HEK293 (cell line): ENCODE results near the gene TLL2.

Experiments used
- CTCF ChIA-PET: fragments of 350-600 bp; formaldehyde crosslinking; extraction: SDS; loops from one replicate; lab custom pipeline; 2021; ENCODE audit warnings: antibody characterized with exemption; lab: Yijun Ruan, JAX
- POLR2A ChIA-PET: fragments of 300-600 bp; formaldehyde crosslinking; extraction: SDS; loops from one replicate; lab custom pipeline; 2020; ENCODE audit warnings: antibody characterized with exemption, inconsistent platforms; lab: Yijun Ruan, JAX
- H3K27ac ChIP-seq: fragments of 200-500 bp; sonication (Bioruptor generic); 2 replicates; pipeline ENCODE4 v1.5.1; 2014; ENCODE audit warnings: low read depth, low read length, control low read depth, inconsistent platforms; ENCODE audit errors: extremely low read depth
- H3K36me3 ChIP-seq, 2 experiments: fragments of 200-500 bp in 1 of 2; sonication (Bioruptor generic) in 1 of 2; 1 replicate in 1 of 2; 2 replicates in 1 of 2; pipeline ENCODE4 v1.5.1; 2014 to 2017; ENCODE audit warnings: inconsistent platforms in 2 of 2, low read length in 2 of 2; ENCODE audit not compliant: control insufficient read depth in 2 of 2, insufficient read depth in 1 of 2
- H3K4me1 ChIP-seq: fragments of 200-500 bp; sonication (Bioruptor generic); 2 replicates; pipeline ENCODE4 v1.5.1; 2014; ENCODE audit warnings: mild to moderate bottlenecking, low read length, inconsistent platforms; ENCODE audit not compliant: control insufficient read depth, insufficient read depth
- H3K4me3 ChIP-seq: 2 replicates; pipeline ENCODE4 v1.5.1; 2011; ENCODE audit warnings: low read depth, mild to moderate bottlenecking, control low read depth, low read length, moderate library complexity
- H3K9me3 ChIP-seq: fragments of 200-500 bp; sonication (Bioruptor generic); 2 replicates; pipeline ENCODE4 v1.5.1; 2014; ENCODE audit warnings: low read depth, low read length, inconsistent platforms; ENCODE audit not compliant: control insufficient read depth, insufficient read depth
- AEBP2 ChIP-seq: fragments of 450-650 bp; formaldehyde crosslinking; IDR thresholded peaks from 2 replicates; pipeline ENCODE4 v1.5.1; 2016; ENCODE audit warnings: missing biosample characterization, missing genetic modification characterization, borderline replicate concordance
- EGR2 ChIP-seq: fragments of 450-650 bp; formaldehyde crosslinking; IDR thresholded peaks from 2 replicates; pipeline ENCODE4 v1.5.1; 2016; ENCODE audit warnings: low read depth, missing biosample characterization, missing genetic modification characterization
- GFI1B ChIP-seq: fragments of 450-650 bp; formaldehyde crosslinking; IDR thresholded peaks from 2 replicates; pipeline ENCODE4 v1.5.1; 2016; ENCODE audit warnings: missing biosample characterization, missing genetic modification characterization
- GLI2 ChIP-seq: fragments of 450-650 bp; formaldehyde crosslinking; IDR thresholded peaks from 2 replicates; pipeline ENCODE4; 2017; ENCODE audit warnings: missing biosample characterization, missing genetic modification characterization, low read depth, borderline replicate concordance
- PRDM2 ChIP-seq: fragments of 450-650 bp; formaldehyde crosslinking; IDR thresholded peaks from 2 replicates; pipeline ENCODE4 v1.5.1; 2016; ENCODE audit warnings: missing biosample characterization, missing genetic modification characterization, borderline replicate concordance
- ZBTB20 ChIP-seq: fragments of 450-650 bp; formaldehyde crosslinking; IDR thresholded peaks from 2 replicates; pipeline ENCODE4 v1.5.1; 2016; ENCODE audit warnings: missing biosample characterization, missing genetic modification characterization
- ZBTB44 ChIP-seq: fragments of 450-650 bp; IDR thresholded peaks from 2 replicates; pipeline ENCODE4 v1.5.1; 2018; ENCODE audit warnings: missing biosample characterization, mild to moderate bottlenecking, missing genetic modification characterization
- ZBTB48 ChIP-seq: fragments of 450-650 bp; formaldehyde crosslinking; IDR thresholded peaks from 2 replicates; pipeline ENCODE4 v1.5.1; 2016; ENCODE audit warnings: missing biosample characterization, missing genetic modification characterization
- ZNF133 ChIP-seq: fragments of 450-650 bp; formaldehyde crosslinking; IDR thresholded peaks from 2 replicates; pipeline ENCODE4 v1.5.1; 2016; ENCODE audit warnings: missing biosample characterization, missing genetic modification characterization
- ZNF146 ChIP-seq: fragments of 450-650 bp; formaldehyde crosslinking; IDR thresholded peaks from 2 replicates; pipeline ENCODE4 v1.5.1; 2016; ENCODE audit warnings: missing biosample characterization, missing genetic modification characterization
- ZNF23 ChIP-seq: fragments of 450-650 bp; formaldehyde crosslinking; IDR thresholded peaks from 2 replicates; pipeline ENCODE4 v1.5.1; 2016; ENCODE audit warnings: missing biosample characterization, missing genetic modification characterization, borderline replicate concordance
- ZNF558 ChIP-seq: fragments of 450-650 bp; formaldehyde crosslinking; IDR thresholded peaks from 2 replicates; pipeline ENCODE4 v1.5.1; 2016; ENCODE audit warnings: missing biosample characterization, missing genetic modification characterization
- ZNF610 ChIP-seq: fragments of 450-650 bp; formaldehyde crosslinking; IDR thresholded peaks from 2 replicates; pipeline ENCODE4 v1.5.1; 2016; ENCODE audit warnings: missing biosample characterization, missing genetic modification characterization, borderline replicate concordance
- ZNF677 ChIP-seq: fragments of 450-650 bp; IDR thresholded peaks from 2 replicates; pipeline ENCODE4 v1.5.0; 2018; ENCODE audit warnings: missing biosample characterization, mild to moderate bottlenecking, missing genetic modification characterization, moderate library complexity
- TF ChIP-seq, protein P1 (sequence below): fragments of 450-650 bp; formaldehyde crosslinking; IDR thresholded peaks from 2 replicates; pipeline ENCODE4 v1.5.1; 2016; ENCODE audit warnings: missing biosample characterization, missing genetic modification characterization
- TF ChIP-seq, protein P2 (sequence below): fragments of 450-650 bp; formaldehyde crosslinking; IDR thresholded peaks from 2 replicates; pipeline ENCODE4 v1.5.1; 2016; ENCODE audit warnings: missing biosample characterization, missing genetic modification characterization, low read depth

Gene TLL2

GRCh38 chr10:96406091-96406490, 107.6 kb downstream of the TLL2 start (continued):
- TF ChIP-seq PRDM2 (tag by site-specific recombination): no peak
- TF ChIP-seq GFI1B (tag by site-specific recombination): no peak
- TF ChIP-seq GLI2 (tag by site-specific recombination): no peak
- TF ChIP-seq EGR2: no peak
- no peak for TF ChIP-seq ZBTB20 (tag by site-specific recombination)
- TF ChIP-seq ZNF558 (tag by site-specific recombination): no peak
- TF ChIP-seq AEBP2: no peak
- TF ChIP-seq ZNF610: no peak

DNA sequence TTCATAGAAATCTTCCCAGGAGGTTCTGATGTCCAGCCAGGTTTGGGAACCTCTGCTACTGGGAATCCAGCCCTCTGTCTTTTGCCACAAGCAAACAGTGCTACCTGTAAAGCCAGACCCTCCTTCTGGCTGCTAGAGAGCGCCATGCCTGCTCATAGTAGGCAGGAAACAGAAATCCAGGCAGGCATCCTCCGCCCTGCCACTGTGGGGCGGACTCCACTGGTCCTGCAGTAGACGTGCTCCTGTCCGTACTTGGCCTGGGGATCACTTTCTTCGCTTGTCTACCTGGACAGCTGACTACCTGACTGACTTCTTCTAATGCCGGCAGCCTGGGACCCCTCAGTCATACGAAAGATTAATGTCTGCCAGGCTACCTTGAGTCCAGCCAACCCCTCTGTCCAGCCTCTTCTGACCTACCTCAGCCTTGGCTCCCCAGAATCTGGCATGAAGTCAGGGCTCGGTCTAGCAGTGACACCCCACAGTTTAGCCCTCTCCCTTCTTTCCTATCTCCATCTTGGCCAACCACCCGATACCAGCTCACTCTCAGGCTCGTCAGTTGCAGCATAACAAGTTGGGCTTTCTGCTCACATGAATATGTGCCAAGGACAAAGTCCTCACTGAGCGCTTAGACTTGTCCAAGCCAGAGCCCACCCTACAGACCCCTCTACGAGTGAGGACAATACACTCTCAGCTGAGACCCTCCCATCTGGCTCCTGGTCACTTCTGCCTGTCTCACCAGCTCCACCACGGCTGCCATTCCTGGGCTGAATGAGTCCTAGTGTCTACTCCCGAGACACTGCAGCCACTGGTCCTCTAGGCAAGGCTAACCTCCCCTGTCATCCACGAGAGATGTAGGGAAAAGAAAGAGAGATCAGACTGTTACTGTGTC, 111.1 kb downstream of the TLL2 start:
- ChIA-PET POLR2A (no interaction called here), CTCF (interaction anchor here (1.4 kb wide), 1 partner anchor 111 kb away, joined by 4 read pairs; the partner anchor contains the start of gene TLL2)

More for the DNA sequence above, 111.1 kb downstream of the TLL2 start:
- Histone ChIP-seq H3K36me3 (no peaks in the 10 kb centered on the region), H3K4me1 (no peaks in the 10 kb centered on the region), H3K9me3 (no peaks in the 10 kb centered on the region), H3K4me3 (no peak overlapping the region), H3K27ac (no peak overlapping the region)
- TF ChIP-seq ZNF23 (tag by site-specific recombination): no peak
- TF ChIP-seq ZNF677 (tag by site-specific recombination): no peak
- no peak for TF ChIP-seq ZBTB48 (tag by site-specific recombination)
- TF ChIP-seq, protein P1, sequence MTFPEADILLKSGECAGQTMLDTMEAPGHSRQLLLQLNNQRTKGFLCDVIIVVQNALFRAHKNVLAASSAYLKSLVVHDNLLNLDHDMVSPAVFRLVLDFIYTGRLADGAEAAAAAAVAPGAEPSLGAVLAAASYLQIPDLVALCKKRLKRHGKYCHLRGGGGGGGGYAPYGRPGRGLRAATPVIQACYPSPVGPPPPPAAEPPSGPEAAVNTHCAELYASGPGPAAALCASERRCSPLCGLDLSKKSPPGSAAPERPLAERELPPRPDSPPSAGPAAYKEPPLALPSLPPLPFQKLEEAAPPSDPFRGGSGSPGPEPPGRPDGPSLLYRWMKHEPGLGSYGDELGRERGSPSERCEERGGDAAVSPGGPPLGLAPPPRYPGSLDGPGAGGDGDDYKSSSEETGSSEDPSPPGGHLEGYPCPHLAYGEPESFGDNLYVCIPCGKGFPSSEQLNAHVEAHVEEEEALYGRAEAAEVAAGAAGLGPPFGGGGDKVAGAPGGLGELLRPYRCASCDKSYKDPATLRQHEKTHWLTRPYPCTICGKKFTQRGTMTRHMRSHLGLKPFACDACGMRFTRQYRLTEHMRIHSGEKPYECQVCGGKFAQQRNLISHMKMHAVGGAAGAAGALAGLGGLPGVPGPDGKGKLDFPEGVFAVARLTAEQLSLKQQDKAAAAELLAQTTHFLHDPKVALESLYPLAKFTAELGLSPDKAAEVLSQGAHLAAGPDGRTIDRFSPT (tag by site-specific recombination): no peak
- TF ChIP-seq ZNF146 (tag by site-specific recombination): no peak
- no peak for TF ChIP-seq ZBTB44 (tag by site-specific recombination)
- TF ChIP-seq, protein P2, sequence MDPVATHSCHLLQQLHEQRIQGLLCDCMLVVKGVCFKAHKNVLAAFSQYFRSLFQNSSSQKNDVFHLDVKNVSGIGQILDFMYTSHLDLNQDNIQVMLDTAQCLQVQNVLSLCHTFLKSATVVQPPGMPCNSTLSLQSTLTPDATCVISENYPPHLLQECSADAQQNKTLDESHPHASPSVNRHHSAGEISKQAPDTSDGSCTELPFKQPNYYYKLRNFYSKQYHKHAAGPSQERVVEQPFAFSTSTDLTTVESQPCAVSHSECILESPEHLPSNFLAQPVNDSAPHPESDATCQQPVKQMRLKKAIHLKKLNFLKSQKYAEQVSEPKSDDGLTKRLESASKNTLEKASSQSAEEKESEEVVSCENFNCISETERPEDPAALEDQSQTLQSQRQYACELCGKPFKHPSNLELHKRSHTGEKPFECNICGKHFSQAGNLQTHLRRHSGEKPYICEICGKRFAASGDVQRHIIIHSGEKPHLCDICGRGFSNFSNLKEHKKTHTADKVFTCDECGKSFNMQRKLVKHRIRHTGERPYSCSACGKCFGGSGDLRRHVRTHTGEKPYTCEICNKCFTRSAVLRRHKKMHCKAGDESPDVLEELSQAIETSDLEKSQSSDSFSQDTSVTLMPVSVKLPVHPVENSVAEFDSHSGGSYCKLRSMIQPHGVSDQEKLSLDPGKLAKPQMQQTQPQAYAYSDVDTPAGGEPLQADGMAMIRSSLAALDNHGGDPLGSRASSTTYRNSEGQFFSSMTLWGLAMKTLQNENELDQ (tag by site-specific recombination): no peak
- TF ChIP-seq ZNF133 (tag by site-specific recombination): no peak
